ENCODE results near the gene MDFIC2. TPM values are rescaled to one million over a fixed set of nuclear protein-coding genes. Genes with fewer than 3 reads are reported as not detected.

MDFIC2 gene
- total and polyA plus RNA-seq, 2 experiments from 2014 or later: not detected

DNA sequence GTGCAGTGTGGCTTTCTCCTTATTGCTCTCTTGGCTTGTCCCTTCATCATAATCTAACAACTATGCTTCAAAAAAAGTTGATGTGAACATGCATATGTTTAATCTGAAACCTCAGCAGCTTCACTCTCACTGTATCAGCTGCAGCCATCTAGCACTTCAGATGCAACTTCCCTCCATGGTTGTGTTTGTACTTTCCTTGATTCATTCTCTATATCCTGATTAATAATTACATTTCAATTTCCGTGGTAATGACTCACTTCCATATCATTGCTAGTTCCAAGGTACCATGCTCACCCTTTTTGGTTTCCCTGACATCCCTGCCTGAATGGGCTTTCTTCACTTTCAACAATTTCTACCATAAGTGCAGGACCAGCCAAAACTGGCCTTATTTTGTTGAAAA, 51.2 kb downstream of the MDFIC2 start:
- H3K27ac ChIP-seq (ENCODE audit: low read depth): no peak overlapping the region
- ATAC-seq (no peak), DNase-seq (ENCODE audit: low spot score) (no peak)
- Mint-ChIP-seq H3K4me1 (no peaks in the 10 kb centered on the region), H3K36me3 (ENCODE audit: low read depth) (no peaks in the 10 kb centered on the region), H3K27ac (no peak overlapping the region), H3K27me3 (ENCODE audit: insufficient read depth, low read depth, poor library complexity) (peaks cover 2% of the 10 kb centered on the region), H3K9me3 (no peaks in the 10 kb centered on the region), H3K4me3 (no peak overlapping the region)
- no peaks in the 10 kb centered on the region for H3K4me1 ChIP-seq (ENCODE audit: insufficient read depth)
- no peaks in the 10 kb centered on the region for H3K79me2 ChIP-seq (replicated peaks; ENCODE audit: insufficient read depth)
- H3K27me3 ChIP-seq (ENCODE audit: insufficient read depth): no peaks in the 10 kb centered on the region
- TF ChIP-seq ZNF331 (CRISPR knock-in tag; IDR thresholded peaks at IDR 0.05; ENCODE audit: low read depth): no peak
- TF ChIP-seq POLR2AphosphoS5 (IDR thresholded peaks at IDR 0.05; ENCODE audit: low read depth): no peak
- no peak for TF ChIP-seq EZH2phosphoT487 (IDR thresholded peaks at IDR 0.05; ENCODE audit: unreplicated experiment)
- no peak for TF ChIP-seq NANOG (IDR thresholded peaks at IDR 0.05; ENCODE audit: borderline replicate concordance)
- TF ChIP-seq, protein P1, sequence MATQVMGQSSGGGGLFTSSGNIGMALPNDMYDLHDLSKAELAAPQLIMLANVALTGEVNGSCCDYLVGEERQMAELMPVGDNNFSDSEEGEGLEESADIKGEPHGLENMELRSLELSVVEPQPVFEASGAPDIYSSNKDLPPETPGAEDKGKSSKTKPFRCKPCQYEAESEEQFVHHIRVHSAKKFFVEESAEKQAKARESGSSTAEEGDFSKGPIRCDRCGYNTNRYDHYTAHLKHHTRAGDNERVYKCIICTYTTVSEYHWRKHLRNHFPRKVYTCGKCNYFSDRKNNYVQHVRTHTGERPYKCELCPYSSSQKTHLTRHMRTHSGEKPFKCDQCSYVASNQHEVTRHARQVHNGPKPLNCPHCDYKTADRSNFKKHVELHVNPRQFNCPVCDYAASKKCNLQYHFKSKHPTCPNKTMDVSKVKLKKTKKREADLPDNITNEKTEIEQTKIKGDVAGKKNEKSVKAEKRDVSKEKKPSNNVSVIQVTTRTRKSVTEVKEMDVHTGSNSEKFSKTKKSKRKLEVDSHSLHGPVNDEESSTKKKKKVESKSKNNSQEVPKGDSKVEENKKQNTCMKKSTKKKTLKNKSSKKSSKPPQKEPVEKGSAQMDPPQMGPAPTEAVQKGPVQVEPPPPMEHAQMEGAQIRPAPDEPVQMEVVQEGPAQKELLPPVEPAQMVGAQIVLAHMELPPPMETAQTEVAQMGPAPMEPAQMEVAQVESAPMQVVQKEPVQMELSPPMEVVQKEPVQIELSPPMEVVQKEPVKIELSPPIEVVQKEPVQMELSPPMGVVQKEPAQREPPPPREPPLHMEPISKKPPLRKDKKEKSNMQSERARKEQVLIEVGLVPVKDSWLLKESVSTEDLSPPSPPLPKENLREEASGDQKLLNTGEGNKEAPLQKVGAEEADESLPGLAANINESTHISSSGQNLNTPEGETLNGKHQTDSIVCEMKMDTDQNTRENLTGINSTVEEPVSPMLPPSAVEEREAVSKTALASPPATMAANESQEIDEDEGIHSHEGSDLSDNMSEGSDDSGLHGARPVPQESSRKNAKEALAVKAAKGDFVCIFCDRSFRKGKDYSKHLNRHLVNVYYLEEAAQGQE (IDR thresholded peaks at IDR 0.05; ENCODE audit: unreplicated experiment): no peak
- TF ChIP-seq JUNB (IDR thresholded peaks at IDR 0.05; ENCODE audit: unreplicated experiment): no peak
- no peak for TF ChIP-seq ZNF114 (CRISPR knock-in tag; IDR thresholded peaks at IDR 0.05)
- no peak for TF ChIP-seq ETS1 (IDR thresholded peaks at IDR 0.05)
- TF ChIP-seq CREB1 (CRISPR knock-in tag; IDR thresholded peaks at IDR 0.05; ENCODE audit: low read depth): no peak
- H4K20me1 ChIP-seq (replicated peaks; ENCODE audit: insufficient read depth): no peaks in the 10 kb centered on the region
- H3K9me2 ChIP-seq (ENCODE audit: insufficient read depth): no peaks in the 10 kb centered on the region
- H3F3A ChIP-seq (replicated peaks; ENCODE audit: low read depth): no peaks in the 10 kb centered on the region
- no peak overlapping the region for H3K4me3 ChIP-seq
- H3K4me2 ChIP-seq: no peak overlapping the region
- no peaks in the 10 kb centered on the region for H3K36me3 ChIP-seq (ENCODE audit: insufficient read depth)
- H2AFZ ChIP-seq: peak overlapping the region; percentile 74; the same call in 1 of the 2 replicates

GRCh38 chr3:70256566-70256965, 55.9 kb downstream of the MDFIC2 start:
- H3K9me3 Mint-ChIP-seq: no peaks in the 10 kb centered on the region
- Histone ChIP-seq H3K4me3 (no peak overlapping the region), H3F3A (replicated peaks; ENCODE audit: low read depth) (no peaks in the 10 kb centered on the region), H3K79me2 (replicated peaks; ENCODE audit: insufficient read depth) (no peaks in the 10 kb centered on the region), H3K27ac (ENCODE audit: low read depth) (no peak overlapping the region), H2AFZ (no peak overlapping the region), H4K20me1 (replicated peaks; ENCODE audit: insufficient read depth) (no peaks in the 10 kb centered on the region), H3K9me2 (ENCODE audit: insufficient read depth) (no peaks in the 10 kb centered on the region), H3K36me3 (ENCODE audit: insufficient read depth) (no peaks in the 10 kb centered on the region), H3K4me1 (ENCODE audit: insufficient read depth) (no peaks in the 10 kb centered on the region), H3K27me3 (ENCODE audit: insufficient read depth) (no peaks in the 10 kb centered on the region), H3K4me2 (no peak overlapping the region)
- H3K36me3 Mint-ChIP-seq (ENCODE audit: low read depth): no peaks in the 10 kb centered on the region
- peaks cover 2% of the 10 kb centered on the region for H3K27me3 Mint-ChIP-seq (ENCODE audit: insufficient read depth, low read depth, poor library complexity)
- H3K27ac Mint-ChIP-seq: no peak overlapping the region
- H3K4me1 Mint-ChIP-seq: no peaks in the 10 kb centered on the region
- H3K4me3 Mint-ChIP-seq: no peak overlapping the region
- no peak for DNase-seq (ENCODE audit: low spot score)
- ATAC-seq: no peak
- TF ChIP-seq, protein P2, sequence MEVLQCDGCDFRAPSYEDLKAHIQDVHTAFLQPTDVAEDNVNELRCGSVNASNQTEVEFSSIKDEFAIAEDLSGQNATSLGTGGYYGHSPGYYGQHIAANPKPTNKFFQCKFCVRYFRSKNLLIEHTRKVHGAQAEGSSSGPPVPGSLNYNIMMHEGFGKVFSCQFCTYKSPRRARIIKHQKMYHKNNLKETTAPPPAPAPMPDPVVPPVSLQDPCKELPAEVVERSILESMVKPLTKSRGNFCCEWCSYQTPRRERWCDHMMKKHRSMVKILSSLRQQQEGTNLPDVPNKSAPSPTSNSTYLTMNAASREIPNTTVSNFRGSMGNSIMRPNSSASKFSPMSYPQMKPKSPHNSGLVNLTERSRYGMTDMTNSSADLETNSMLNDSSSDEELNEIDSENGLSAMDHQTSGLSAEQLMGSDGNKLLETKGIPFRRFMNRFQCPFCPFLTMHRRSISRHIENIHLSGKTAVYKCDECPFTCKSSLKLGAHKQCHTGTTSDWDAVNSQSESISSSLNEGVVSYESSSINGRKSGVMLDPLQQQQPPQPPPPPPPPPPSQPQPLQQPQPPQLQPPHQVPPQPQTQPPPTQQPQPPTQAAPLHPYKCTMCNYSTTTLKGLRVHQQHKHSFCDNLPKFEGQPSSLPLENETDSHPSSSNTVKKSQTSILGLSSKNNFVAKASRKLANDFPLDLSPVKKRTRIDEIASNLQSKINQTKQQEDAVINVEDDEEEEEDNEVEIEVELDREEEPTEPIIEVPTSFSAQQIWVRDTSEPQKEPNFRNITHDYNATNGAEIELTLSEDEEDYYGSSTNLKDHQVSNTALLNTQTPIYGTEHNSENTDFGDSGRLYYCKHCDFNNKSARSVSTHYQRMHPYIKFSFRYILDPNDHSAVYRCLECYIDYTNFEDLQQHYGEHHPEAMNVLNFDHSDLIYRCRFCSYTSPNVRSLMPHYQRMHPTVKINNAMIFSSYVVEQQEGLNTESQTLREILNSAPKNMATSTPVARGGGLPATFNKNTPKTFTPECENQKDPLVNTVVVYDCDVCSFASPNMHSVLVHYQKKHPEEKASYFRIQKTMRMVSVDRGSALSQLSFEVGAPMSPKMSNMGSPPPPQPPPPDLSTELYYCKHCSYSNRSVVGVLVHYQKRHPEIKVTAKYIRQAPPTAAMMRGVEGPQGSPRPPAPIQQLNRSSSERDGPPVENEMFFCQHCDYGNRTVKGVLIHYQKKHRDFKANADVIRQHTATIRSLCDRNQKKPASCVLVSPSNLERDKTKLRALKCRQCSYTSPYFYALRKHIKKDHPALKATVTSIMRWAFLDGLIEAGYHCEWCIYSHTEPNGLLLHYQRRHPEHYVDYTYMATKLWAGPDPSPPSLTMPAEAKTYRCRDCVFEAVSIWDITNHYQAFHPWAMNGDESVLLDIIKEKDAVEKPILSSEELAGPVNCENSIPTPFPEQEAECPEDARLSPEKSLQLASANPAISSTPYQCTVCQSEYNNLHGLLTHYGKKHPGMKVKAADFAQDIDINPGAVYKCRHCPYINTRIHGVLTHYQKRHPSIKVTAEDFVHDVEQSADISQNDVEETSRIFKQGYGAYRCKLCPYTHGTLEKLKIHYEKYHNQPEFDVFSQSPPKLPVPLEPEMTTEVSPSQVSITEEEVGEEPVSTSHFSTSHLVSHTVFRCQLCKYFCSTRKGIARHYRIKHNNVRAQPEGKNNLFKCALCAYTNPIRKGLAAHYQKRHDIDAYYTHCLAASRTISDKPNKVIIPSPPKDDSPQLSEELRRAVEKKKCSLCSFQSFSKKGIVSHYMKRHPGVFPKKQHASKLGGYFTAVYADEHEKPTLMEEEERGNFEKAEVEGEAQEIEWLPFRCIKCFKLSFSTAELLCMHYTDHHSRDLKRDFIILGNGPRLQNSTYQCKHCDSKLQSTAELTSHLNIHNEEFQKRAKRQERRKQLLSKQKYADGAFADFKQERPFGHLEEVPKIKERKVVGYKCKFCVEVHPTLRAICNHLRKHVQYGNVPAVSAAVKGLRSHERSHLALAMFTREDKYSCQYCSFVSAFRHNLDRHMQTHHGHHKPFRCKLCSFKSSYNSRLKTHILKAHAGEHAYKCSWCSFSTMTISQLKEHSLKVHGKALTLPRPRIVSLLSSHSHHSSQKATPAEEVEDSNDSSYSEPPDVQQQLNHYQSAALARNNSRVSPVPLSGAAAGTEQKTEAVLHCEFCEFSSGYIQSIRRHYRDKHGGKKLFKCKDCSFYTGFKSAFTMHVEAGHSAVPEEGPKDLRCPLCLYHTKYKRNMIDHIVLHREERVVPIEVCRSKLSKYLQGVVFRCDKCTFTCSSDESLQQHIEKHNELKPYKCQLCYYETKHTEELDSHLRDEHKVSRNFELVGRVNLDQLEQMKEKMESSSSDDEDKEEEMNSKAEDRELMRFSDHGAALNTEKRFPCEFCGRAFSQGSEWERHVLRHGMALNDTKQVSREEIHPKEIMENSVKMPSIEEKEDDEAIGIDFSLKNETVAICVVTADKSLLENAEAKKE (CRISPR knock-in tag; IDR thresholded peaks at IDR 0.05): no peak
- no peak for TF ChIP-seq CREB1 (CRISPR knock-in tag; IDR thresholded peaks at IDR 0.05; ENCODE audit: low read depth)
- no peak for TF ChIP-seq STAT1 (IDR thresholded peaks at IDR 0.05; ENCODE audit: unreplicated experiment)
